HG03159 (cell line): ENCODE data around the gene TTC23.
"Not testable (repeated sequence)": the region's sequence is repeated elsewhere in the genome, so short reads cannot be mapped to it uniquely, and the experiment has no call there.

Experiments
- ATAC-seq: cut with Tn5 transposase; IDR thresholded peaks from one replicate; pipeline ENCODE4 v1.9.1; 2021; ENCODE audit warnings: mild to moderate bottlenecking, moderate library complexity; ENCODE audit not compliant: unreplicated experiment

TTC23 gene

GRCh38 chr15:99201408-99202175 lies 47.8 kb downstream of the TTC23 start:
- no peak for ATAC-seq

GRCh38 chr15:99197856-99198255 lies 51.5 kb downstream of the TTC23 start:
- no peak for ATAC-seq

- not testable (repeated sequence) for ATAC-seq
Measured at GRCh38 chr15:99192181-99192580, 57.2 kb downstream of the TTC23 start.

GRCh38 chr15:99187936-99188335 lies 61.4 kb downstream of the TTC23 start:
- ATAC-seq, result no peak

GRCh38 chr15:99185414-99186130 lies 63.8 kb downstream of the TTC23 start:
- ATAC-seq, result no peak

GRCh38 chr15:99182791-99183190 lies 66.6 kb downstream of the TTC23 start:
- no peak for ATAC-seq

- no peak for ATAC-seq
Measured at GRCh38 chr15:99181545-99181971, 67.8 kb downstream of the TTC23 start.

- ATAC-seq, result no peak
Measured at GRCh38 chr15:99180964-99181306, 68.4 kb downstream of the TTC23 start.

GRCh38 chr15:99180086-99180963 lies 69.1 kb downstream of the TTC23 start:
- no peak for ATAC-seq

- no peak for ATAC-seq
Measured at GRCh38 chr15:99177679-99178078, 71.7 kb downstream of the TTC23 start.

GRCh38 chr15:99176757-99177156 lies 72.6 kb downstream of the TTC23 start:
- no peak for ATAC-seq

GRCh38 chr15:99174567-99175395 lies 74.6 kb downstream of the TTC23 start:
- ATAC-seq, result no peak

- no peak for ATAC-seq
Measured at GRCh38 chr15:99172989-99173388, 76.4 kb downstream of the TTC23 start.

GRCh38 chr15:99172171-99172570 lies 77.2 kb downstream of the TTC23 start:
- ATAC-seq, result no peak

- no peak for ATAC-seq
Measured at GRCh38 chr15:99170476-99171065, 78.8 kb downstream of the TTC23 start.

GRCh38 chr15:99169769-99170311 lies 79.5 kb downstream of the TTC23 start:
- ATAC-seq, result no peak

- no peak for ATAC-seq
Measured at GRCh38 chr15:99168601-99169580, 80.5 kb downstream of the TTC23 start.

GRCh38 chr15:99167640-99168039 lies 81.7 kb downstream of the TTC23 start:
- no peak for ATAC-seq

GRCh38 chr15:99167201-99167600 lies 82.2 kb downstream of the TTC23 start:
- ATAC-seq, result no peak
